ENCODE results near the gene MRPL33.

DNA sequence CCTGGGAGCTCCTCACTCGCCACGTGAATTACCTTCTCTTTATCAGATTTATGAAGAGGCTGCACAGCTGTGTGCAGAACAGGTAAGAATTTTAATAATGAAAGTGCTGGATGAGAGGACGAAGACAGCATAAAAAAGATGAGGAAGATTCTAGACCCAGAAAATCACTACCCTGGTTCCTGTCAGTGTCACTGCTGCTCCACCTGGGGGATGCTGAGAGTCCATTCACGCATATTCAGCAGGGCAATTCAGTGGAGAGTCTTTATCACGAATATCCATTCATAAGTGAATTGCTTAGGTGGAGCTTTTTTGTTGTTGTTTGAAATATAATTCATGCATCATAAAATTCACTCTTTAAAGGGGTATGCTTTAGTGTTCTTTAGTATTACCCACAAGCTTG, 52.0 kb downstream of the MRPL33 start:
- no peak for TF ChIP-seq POLR2A (IDR thresholded peaks at IDR 0.05)
- TF ChIP-seq, protein P1, sequence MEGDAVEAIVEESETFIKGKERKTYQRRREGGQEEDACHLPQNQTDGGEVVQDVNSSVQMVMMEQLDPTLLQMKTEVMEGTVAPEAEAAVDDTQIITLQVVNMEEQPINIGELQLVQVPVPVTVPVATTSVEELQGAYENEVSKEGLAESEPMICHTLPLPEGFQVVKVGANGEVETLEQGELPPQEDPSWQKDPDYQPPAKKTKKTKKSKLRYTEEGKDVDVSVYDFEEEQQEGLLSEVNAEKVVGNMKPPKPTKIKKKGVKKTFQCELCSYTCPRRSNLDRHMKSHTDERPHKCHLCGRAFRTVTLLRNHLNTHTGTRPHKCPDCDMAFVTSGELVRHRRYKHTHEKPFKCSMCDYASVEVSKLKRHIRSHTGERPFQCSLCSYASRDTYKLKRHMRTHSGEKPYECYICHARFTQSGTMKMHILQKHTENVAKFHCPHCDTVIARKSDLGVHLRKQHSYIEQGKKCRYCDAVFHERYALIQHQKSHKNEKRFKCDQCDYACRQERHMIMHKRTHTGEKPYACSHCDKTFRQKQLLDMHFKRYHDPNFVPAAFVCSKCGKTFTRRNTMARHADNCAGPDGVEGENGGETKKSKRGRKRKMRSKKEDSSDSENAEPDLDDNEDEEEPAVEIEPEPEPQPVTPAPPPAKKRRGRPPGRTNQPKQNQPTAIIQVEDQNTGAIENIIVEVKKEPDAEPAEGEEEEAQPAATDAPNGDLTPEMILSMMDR (IDR thresholded peaks at IDR 0.05): no peak
